CD14-positive monocyte (primary cell): ENCODE data around the gene CALB2. TPM values are rescaled to one million over a fixed set of nuclear protein-coding genes. Genes with fewer than 3 reads are reported as not detected.
A peak's percentile ranks its signal among the peaks of the same experiment; 100 is the strongest.

Experiments used
- DNase-seq, 3 donors: peaks; one replicate each; pipeline ENCODE4 v3.0.0-alpha.2; 2011 to 2022
- H2AFZ ChIP-seq: 2 replicates; pipeline ENCODE4 v1.6.0; 2012; ENCODE audit warnings: mild to moderate bottlenecking, low read depth, low read length, inconsistent platforms; ENCODE audit not compliant: insufficient read depth, poor library complexity, severe bottlenecking
- H3K27ac ChIP-seq, 2 donors: 1 replicate in 1 of 2; 2 replicates in 1 of 2; pipeline ENCODE4 v1.5.1; 2012 to 2013; ENCODE audit warnings: low read length in 2 of 2, control low read depth in 1 of 2, inconsistent platforms in 1 of 2, low read depth in 1 of 2, mild to moderate bottlenecking in 1 of 2
- H3K27me3 ChIP-seq, 2 donors: one replicate each; pipeline versions ENCODE4 v1.6.0 to v1.6.1; 2011 to 2013; ENCODE audit warnings: low read length in 2 of 2; ENCODE audit not compliant: control insufficient read depth in 2 of 2, insufficient read depth in 2 of 2
- H3K36me3 ChIP-seq, 2 donors: replicated peaks in 1 of 2; 1 replicate in 1 of 2; 2 replicates in 1 of 2; pipeline versions ENCODE4 v1.5.1 to v1.6.1; 2012 to 2013; ENCODE audit warnings: low read length in 2 of 2, control low read depth in 1 of 2, inconsistent platforms in 1 of 2, mild to moderate bottlenecking in 1 of 2; ENCODE audit not compliant: insufficient read depth in 2 of 2, control insufficient read depth in 1 of 2
- H3K4me1 ChIP-seq, 2 donors: 1 replicate in 1 of 2; 2 replicates in 1 of 2; pipeline versions ENCODE4 v1.5.1 to v1.6.1; 2012 to 2013; ENCODE audit warnings: low read length in 2 of 2, control low read depth in 1 of 2, inconsistent platforms in 1 of 2, mild to moderate bottlenecking in 1 of 2, moderate library complexity in 1 of 2; ENCODE audit not compliant: insufficient read depth in 2 of 2, control insufficient read depth in 1 of 2
- H3K4me2 ChIP-seq: replicated peaks from 2 replicates; pipeline ENCODE3; 2012; ENCODE audit warnings: low read length, moderate library complexity, mild to moderate bottlenecking; ENCODE audit not compliant: poor library complexity, severe bottlenecking; ENCODE audit errors: extremely low read depth
- H3K4me3 ChIP-seq, 3 experiments: fragments of 200-600 bp in 1 of 3; sonication (generic) in 1 of 3; replicated peaks in 1 of 3; 1 replicate in 2 of 3; 2 replicates in 1 of 3; pipeline ENCODE4 v1.5.1; 2011 to 2013; ENCODE audit warnings: low read length in 3 of 3, mild to moderate bottlenecking in 3 of 3, control low read depth in 2 of 3, low read depth in 2 of 3, inconsistent platforms in 1 of 3, moderate library complexity in 1 of 3
- H3K79me2 ChIP-seq: 2 replicates; pipeline ENCODE4 v1.6.0; 2012; ENCODE audit warnings: mild to moderate bottlenecking, control low read depth, inconsistent platforms, low read length, moderate library complexity; ENCODE audit not compliant: insufficient read depth
- H3K9ac ChIP-seq: 2 replicates; pipeline ENCODE4 v1.6.0; 2017; ENCODE audit warnings: low read length, mild to moderate bottlenecking; ENCODE audit not compliant: insufficient read depth, poor library complexity, severe bottlenecking
- H3K9me3 ChIP-seq, 2 donors: replicated peaks in 1 of 2; 1 replicate in 1 of 2; 2 replicates in 1 of 2; pipeline versions ENCODE4 v1.5.1 to v1.6.1; 2012 to 2013; ENCODE audit warnings: low read length in 2 of 2, control low read depth in 1 of 2; ENCODE audit not compliant: control insufficient read depth in 1 of 2, insufficient read depth in 1 of 2
- H4K20me1 ChIP-seq: 2 replicates; pipeline ENCODE4 v1.6.0; 2012; ENCODE audit warnings: mild to moderate bottlenecking, low read length, control low read depth, moderate library complexity; ENCODE audit not compliant: insufficient read depth
- H3K27ac Mint-ChIP-seq, 7 donors: one replicate each; pipeline ENCODE4 v1.8.0; 2020; ENCODE audit warnings: mild to moderate bottlenecking in 7 of 7, mixed read lengths in 7 of 7, moderate library complexity in 6 of 7, inconsistent platforms in 2 of 7
- H3K27me3 Mint-ChIP-seq, 3 donors: one replicate each; pipeline ENCODE4 v1.8.0; 2021 to 2022; ENCODE audit warnings: low read depth in 3 of 3, mild to moderate bottlenecking in 3 of 3, mixed read lengths in 3 of 3, moderate library complexity in 3 of 3, inconsistent platforms in 1 of 3
- H3K36me3 Mint-ChIP-seq, 2 donors: one replicate each; pipeline ENCODE4 v1.8.0; 2020; ENCODE audit warnings: mixed read lengths in 2 of 2, inconsistent platforms in 1 of 2, mild to moderate bottlenecking in 1 of 2
- H3K4me1 Mint-ChIP-seq: one replicate; pipeline ENCODE4 v1.8.0; 2020; ENCODE audit warnings: mild to moderate bottlenecking, mixed read lengths
- H3K4me3 Mint-ChIP-seq, 2 donors: one replicate each; pipeline ENCODE4 v1.8.0; 2020; ENCODE audit warnings: mild to moderate bottlenecking in 2 of 2, mixed read lengths in 2 of 2, moderate library complexity in 1 of 2
- H3K9me3 Mint-ChIP-seq, 7 donors: one replicate each; pipeline ENCODE4 v1.8.0; 2020 to 2022; ENCODE audit warnings: mixed read lengths in 7 of 7, mild to moderate bottlenecking in 6 of 7, moderate library complexity in 6 of 7, inconsistent platforms in 2 of 7
- WGBS: methylation state at CpG from one replicate; pipeline ENCODE4 v1.1.5; 2013; ENCODE audit warnings: missing lambda C conversion rate; ENCODE audit not compliant: insufficient coverage; 5-methylcytosine and 5-hydroxymethylcytosine counted together
- intact Hi-C, 2 donors: fragments of 100-400 bp; cut with micrococcal nuclease; formaldehyde crosslinking; loops; one replicate each; pipeline versions ENCODE4 v1.15.0 to v1.15.1; 2023
- polyA plus RNA-seq, 3 donors: library from polyadenylated mRNA; depleted of rRNA in 1 of 3; unstranded in 2 of 3; stranded (reverse) in 1 of 3; fragments of 300-500 nt in 2 of 3; fragments of >200 nt in 1 of 3; fragmentation: Illumina TruSeq in 2 of 3; gene quantifications; 1 replicate in 2 of 3; 2 replicates in 1 of 3; pipeline ENCODE4 v1.2.3, GENCODE V29; 2012 to 2021
- TF ChIP-seq, protein P1 (sequence below): fragments of 200-600 bp; IDR thresholded peaks from one replicate; pipeline ENCODE4 v1.8.0; 2022; ENCODE audit warnings: antibody characterized with exemption, mild to moderate bottlenecking

CALB2 gene
- polyA plus RNA-seq, 3 donors = not detected

DNA sequence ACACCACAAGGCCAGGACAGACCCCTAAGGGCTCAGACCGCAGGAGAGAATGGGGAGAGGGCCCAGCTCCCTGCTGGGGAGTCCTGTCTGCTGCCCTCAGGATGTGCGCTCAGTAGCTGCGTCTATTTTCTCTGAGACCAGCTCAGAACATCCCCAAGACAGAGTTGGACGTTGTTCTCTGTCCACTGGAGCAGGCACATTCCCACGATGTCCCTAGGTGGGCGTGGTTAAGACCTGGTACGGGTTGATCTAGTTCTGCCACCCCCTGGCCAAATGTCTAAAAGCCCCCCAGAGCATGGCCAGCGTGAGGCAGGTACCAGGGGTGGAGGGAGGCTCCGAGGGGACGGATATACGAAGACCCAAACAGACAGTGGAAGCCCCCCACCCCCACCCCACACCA is 842 bp upstream of the CALB2 start:
- peaks cover 0 to 4% (median 0%) of the 10 kb centered on the region in 7 donors for H3K9me3 Mint-ChIP-seq
- H2AFZ ChIP-seq = peak overlapping the region; percentile 46

DNA sequence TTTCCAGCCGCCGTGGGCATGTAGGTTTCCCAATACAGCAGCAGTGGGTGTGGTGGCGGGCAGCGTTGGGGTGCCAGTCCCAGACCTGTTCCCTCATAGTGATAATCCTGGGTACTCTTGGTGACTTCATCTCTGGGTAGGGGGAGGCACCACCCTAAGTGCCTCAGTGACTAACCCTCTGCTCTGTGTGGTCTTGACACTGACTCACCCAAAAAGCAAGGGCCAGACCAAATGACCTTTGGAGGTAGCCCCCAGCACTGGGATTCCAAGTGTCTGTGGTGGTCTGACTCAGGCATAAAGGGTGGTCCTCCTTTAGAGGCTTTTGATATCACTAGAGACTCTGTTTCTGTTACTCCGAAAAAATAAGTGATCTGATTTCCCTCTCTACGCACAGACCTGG is 908 bp downstream of the CALB2 start:
- Mint-ChIP-seq H3K4me3 (peak overlapping the region in 1 of 2 donors; percentile 15), H3K27ac (no peak overlapping the region), H3K36me3 (no peaks in the 10 kb centered on the region), H3K9me3 (peaks cover 0 to 4% (median 0%) of the 10 kb centered on the region in 7 donors), H3K27me3 (peaks cover 11 to 26% (median 13%) of the 10 kb centered on the region in 3 donors), H3K4me1 (peaks cover 4% of the 10 kb centered on the region)
- intact Hi-C loops = no loop called here
- no peak overlapping the region for H3K27ac ChIP-seq
- no peak for DNase-seq
- H3K79me2 ChIP-seq = no peaks in the 10 kb centered on the region
- H3K4me3 ChIP-seq = no peak overlapping the region
- no peak overlapping the region for H3K9ac ChIP-seq
- H3K4me2 ChIP-seq = no peak overlapping the region
- H3K36me3 ChIP-seq = no peaks in the 10 kb centered on the region
- WGBS = 87% methylated on average over 3 of the region's 6 CpGs
- peaks cover 2 to 8% of the 10 kb centered on the region in 2 donors for H3K4me1 ChIP-seq
- peaks cover 0 to 11% of the 10 kb centered on the region in 2 donors for H3K27me3 ChIP-seq
- H2AFZ ChIP-seq = no peak overlapping the region
- TF ChIP-seq, protein P1, sequence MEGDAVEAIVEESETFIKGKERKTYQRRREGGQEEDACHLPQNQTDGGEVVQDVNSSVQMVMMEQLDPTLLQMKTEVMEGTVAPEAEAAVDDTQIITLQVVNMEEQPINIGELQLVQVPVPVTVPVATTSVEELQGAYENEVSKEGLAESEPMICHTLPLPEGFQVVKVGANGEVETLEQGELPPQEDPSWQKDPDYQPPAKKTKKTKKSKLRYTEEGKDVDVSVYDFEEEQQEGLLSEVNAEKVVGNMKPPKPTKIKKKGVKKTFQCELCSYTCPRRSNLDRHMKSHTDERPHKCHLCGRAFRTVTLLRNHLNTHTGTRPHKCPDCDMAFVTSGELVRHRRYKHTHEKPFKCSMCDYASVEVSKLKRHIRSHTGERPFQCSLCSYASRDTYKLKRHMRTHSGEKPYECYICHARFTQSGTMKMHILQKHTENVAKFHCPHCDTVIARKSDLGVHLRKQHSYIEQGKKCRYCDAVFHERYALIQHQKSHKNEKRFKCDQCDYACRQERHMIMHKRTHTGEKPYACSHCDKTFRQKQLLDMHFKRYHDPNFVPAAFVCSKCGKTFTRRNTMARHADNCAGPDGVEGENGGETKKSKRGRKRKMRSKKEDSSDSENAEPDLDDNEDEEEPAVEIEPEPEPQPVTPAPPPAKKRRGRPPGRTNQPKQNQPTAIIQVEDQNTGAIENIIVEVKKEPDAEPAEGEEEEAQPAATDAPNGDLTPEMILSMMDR = no peak
- no peaks in the 10 kb centered on the region for H4K20me1 ChIP-seq
- no peaks in the 10 kb centered on the region for H3K9me3 ChIP-seq

More for the DNA sequence above, 842 bp upstream of the CALB2 start:
- Histone ChIP-seq H3K4me3 (no peak overlapping the region), H3K27me3 (peaks cover 0 to 11% of the 10 kb centered on the region in 2 donors), H3K9ac (no peak overlapping the region), H3K36me3 (no peaks in the 10 kb centered on the region), H3K4me2 (no peak overlapping the region), H3K79me2 (no peaks in the 10 kb centered on the region), H3K4me1 (peaks cover 2 to 8% of the 10 kb centered on the region in 2 donors), H3K9me3 (no peaks in the 10 kb centered on the region), H4K20me1 (no peaks in the 10 kb centered on the region), H3K27ac (no peak overlapping the region)
- 11% methylated on average over 3 of the region's 11 CpGs for WGBS
- Mint-ChIP-seq H3K4me3 (peak overlapping the region in 1 of 2 donors; percentile 24), H3K4me1 (peaks cover 4% of the 10 kb centered on the region), H3K36me3 (no peaks in the 10 kb centered on the region), H3K27ac (no peak overlapping the region), H3K27me3 (peaks cover 10 to 26% (median 11%) of the 10 kb centered on the region in 3 donors)
- TF ChIP-seq, protein P1 = no peak
- DNase-seq = no peak
- intact Hi-C loops = no loop called here
